Esophagus mucosa (tissue), 1 donor: ENCODE results near the gene MAP3K8. TPM values are rescaled to one million over a fixed set of nuclear protein-coding genes. Genes with fewer than 3 reads are reported as not detected.

Experiments
- ATAC-seq: fragments of 200-7000 bp; cut with Tn5 transposase; one replicate; pipeline ENCODE4 v1.9.1; 2020
- total RNA-seq: library from RNA; stranded (reverse); gene quantifications from one replicate; pipeline ENCODE4 v1.2.4, GENCODE V29; 2023
- donor health status: DM: yes; HTN: yes; CAD: no.

MAP3K8 gene
- total RNA-seq, 1 donor from 2014 or later, result 22.1 TPM

DNA sequence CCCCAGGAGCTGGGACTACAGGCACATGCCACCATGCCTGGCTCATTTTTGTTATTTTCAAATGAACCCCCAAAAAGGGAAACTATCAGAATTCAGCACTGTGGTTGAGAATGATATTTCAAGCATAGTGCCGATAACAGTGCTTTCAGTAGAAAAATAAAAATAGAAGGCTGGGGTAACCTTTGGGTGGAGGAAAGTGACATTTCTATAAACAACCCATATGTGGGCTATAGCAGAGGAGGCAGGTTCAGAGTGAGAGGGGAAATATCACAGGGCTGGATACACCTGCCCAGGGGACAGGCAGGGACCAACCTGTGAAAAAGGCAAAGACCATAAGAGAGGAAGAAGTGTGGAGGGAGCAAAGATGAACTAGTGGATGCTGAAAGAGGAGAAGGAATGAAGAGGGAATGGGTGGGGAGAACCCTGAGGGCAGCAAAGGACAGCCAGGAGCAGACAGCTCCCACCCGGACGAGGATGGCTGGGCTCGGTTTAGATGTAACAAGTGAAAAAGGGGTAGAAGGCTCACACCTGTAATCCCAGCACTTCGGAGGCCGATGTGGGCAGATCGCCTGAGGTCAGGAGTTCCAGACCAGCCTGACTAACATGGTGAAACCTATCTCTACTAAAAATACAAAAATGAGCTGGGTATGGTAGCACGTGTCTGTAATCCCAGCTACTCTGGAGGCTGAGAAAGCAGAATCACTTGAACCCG, 56.5 kb downstream of the MAP3K8 start:
- no peak for ATAC-seq

DNA sequence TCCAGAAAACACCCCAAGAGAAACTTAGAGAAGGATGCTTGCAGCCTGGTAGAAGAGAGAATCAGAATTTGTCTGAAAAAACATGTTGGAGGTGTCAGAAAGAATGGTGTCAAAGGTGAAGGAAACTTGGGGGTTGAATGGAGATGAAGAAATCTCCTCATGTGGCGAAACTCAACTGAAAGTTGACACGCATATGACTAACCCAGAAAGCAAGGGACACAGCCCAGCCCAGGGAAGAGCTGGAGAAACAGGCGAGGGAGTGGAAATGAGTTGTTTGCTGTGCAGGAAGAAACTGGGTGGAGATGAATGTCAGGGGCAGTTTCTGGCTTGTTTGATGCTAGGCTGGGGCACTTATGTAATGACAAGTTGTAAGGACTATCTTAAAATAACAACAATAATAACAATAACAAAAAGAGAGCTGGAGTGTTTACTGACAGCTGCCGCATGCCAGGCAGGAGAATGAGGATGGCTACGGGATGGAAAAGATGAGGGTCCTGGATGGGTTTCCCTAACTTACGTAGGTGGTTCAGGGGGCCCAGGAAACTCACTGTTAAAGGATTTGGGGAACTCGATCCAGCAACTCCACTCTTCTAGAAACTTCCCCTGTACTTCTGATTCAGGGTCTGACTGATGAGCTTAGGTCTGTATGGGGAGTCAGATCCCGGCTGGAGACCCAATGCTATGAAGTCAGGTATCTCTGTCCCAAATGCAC, 57.4 kb downstream of the MAP3K8 start:
- peak; percentile 80 for ATAC-seq

DNA sequence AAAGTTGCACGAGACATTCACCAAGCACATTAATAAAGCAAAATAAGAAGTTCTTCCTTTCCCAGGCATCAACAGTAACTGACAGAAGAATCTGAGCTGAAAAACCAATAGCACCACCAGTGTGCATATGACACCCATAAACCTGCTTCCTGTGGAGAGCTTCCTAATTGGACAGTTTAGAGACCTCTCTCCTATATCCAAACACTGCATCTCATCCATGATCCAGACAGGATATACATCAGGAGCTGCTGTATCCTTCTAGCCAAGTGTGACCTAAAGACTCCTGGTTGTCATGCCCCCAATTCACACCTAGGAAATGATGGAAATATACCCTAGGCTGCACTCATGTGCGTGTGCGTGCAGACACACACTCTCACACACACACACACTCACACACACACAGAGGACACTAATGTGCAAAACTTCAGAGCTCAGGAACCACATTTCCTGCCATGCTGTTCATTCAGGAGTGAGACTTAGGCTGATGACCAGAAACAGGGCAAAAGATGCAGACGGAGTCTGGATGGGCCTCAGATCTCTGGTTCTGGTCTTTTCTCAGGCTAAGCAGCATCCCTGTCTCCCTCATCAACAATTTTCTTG, 58.0 kb downstream of the MAP3K8 start:
- ATAC-seq, result no peak

DNA sequence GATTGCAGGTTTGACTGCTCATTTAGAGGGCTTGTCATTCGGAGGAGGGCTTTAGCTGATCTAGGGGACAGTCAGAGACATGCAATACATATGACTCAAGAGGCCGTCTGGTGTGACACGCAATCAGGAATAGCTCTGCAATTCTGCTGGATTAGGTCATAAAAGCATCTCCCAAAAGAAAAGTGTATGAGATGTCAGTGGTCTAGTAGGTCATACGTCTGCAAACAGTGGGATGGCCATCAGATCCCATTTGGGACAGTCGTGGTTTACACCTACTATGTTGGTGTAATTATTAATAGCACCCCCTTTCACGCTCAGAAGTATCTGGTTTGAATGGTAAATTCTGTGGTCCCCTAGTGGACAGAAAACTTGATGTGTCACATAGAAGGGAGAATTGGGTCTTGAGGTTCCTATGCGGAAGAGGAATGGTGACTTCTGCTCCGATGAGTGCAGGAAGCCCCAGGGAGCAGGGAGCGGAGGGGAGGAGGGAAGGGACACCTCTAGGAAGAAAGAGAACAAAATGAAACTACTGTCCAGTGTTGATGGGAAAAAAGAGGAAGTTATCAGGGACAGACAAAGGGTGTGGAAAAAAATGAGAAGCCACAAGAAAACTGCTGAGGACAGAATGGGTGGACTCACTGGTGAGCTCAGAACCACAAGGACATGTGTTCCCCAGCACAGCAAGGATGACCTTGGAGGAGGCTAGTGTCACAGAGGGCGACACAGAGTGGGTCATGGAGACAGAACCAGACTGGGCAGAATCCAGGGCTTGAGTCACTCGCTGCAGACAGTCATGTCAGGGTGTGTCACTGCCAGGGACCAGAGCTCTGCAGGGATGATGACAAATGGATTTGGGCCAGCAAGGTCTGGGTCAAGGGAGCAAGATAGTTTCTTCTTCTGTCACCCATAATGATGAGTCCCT, 59.9 kb downstream of the MAP3K8 start:
- peak; percentile 93 for ATAC-seq

DNA sequence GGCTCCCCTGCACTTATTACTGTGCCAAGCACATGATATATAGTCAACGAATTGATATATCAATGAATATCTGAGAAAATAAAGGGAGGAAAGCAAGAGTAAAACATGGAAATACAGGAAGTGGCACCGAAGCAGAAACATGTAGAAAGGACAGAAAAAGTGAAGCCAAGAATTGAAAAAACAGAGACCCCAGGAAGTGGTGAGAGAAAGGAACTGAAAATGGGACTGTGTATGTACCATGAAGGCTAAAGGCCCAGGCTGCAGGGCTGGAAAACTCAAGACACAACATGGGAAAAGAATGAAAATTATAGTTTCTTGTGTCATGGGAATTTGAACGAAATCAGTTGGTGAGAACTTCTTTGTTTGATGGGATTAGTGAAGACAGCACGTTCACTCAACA, 60.6 kb downstream of the MAP3K8 start:
- ATAC-seq, result no peak

DNA sequence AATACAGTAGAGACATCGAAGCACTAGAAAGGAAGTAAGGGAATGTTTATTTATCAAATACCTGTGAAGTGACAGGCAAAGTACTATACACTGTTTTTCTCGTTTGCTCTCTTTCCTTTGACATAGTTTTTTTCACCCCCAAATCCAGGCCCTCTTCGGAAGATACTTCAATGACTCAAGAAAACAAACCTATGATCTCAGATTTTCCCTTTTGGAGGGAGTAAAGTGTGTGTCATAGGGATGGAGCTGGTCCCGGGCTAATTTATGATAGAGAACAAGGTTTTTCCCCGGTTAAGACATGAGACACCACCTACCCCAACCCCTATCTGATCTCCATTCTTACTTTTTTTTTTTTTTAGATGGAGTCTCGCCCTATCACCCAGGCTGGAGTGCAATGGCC, 61.7 kb downstream of the MAP3K8 start:
- no peak for ATAC-seq

DNA sequence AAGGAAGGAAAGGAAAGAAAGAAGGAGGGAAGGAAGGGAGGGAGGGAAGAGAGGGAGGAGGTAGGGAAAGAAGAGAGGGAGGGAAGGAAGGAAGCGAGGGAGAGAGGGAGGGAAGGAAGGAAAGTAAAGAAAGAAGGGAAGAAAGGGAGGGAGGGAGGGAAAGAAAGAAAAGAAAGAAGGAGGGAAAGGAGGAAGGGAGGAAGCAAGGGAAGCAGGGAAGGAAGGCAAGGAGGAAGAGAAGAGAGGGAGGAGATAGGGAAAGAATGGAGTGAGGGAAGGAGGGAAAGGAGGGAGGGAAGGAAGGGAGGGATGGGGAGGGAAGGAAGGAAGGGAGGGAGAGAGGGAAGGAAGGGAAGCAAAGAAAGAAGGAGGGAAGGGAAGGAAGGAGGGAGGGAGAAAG, 65.8 kb downstream of the MAP3K8 start:
- ATAC-seq, result no peak

DNA sequence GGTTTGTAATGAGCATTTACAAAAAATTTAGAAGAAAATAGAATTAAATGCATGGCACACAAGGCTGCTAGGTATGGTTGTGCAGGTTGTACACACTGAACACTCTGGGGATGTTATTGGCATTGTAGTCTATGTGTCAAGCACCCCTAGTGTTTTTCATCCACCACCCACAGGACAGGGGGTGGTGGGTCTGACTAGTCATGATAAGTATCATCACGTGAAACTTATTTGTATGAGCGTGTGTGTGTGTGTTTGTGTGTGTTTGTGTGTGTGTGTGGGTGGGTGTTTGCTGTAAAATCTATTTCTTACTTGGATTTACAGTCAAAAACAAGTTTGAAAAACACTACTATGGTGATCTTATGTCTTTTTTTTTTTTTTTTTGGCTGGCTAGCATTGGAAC, 66.5 kb downstream of the MAP3K8 start:
- no peak for ATAC-seq

DNA sequence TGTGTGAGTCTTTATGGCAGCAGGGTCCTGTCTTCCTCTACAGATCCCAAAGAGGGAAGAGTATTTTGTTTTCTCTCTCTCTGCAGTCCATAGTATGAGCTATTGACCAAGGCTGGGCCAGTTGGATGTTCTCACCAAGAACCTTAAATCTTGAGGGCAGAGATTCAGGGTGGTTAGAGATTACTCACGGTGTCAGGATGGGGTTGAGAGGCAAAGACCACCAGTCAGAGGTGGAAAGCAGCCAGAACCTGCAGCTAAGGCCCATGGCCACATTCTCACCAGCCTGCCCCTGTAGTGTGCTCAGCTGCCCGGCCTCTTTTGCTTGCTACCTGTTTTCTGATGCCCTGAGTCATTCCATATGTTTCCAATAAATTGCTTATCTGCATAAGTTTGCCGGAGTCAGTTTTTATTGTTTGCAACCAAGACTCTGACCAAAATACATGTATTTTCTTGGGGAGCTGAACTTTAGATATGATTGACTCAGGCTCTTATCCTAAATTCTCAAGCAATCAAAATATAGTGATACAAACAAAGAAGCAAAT, 67.0 kb downstream of the MAP3K8 start:
- ATAC-seq, result no peak

DNA sequence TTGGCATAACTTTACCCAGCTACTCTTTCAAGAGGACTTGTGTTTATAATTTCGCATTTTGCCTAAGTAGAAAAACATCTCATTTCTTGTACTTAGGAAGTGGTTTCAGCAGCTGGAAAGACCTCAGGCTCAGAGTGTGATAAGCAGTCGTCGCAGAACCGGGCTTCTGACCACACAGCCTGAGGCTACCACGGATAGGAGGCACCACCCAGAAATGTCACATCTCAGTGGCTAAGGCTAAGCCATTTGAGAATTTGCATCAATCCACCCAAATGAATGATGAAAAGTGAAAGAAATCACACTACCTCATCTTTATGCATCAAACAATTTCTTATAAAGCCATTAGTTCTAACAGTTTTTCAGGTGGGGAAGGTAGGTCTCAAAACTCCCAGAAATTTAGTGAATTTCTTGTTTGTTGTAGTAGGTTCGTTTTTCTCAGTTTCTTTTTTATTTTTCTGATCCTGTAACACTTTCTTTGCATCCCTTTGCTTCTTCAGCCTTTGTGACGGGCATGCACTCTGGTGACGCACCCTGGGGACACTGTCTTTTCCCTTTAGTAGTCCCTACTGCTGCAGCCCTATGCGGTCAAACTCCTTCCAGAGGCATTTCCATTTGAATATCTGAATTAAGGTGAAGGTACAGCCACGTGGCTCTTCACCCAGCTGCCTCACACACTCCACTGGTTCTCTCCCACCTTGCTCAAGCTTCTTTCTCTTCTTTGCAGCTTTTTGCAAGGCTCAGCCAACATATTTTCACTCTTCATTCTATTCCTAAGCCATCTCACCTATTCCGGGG, 68.5 kb downstream of the MAP3K8 start:
- ATAC-seq, result peak; percentile 63

DNA sequence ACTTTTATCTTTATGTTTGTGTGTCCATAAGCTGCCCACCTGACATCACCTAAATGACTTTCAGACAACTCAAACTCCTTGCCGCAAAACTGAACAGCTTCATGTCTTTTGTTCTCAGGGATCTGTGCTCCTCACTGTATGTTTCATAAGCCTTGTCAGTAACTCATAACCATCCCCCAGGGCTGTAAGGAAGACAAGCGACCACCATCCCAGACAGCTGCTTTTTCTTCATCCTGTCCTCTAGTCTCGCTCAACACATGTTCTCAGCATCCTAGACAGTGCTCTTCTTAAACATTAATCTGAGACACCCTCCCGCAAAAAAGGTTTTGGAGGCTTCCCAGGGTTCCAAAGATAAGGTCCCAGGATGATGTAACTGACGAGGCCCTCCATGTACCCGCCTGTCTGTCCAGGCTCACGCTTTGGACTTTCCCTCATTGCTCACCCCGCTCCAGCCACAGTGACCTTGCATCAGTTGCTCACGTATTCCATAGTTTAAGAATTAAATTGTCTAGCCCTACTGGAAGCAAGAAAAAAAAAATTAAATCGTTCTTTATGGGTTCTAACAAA, 69.8 kb downstream of the MAP3K8 start:
- no peak for ATAC-seq

DNA sequence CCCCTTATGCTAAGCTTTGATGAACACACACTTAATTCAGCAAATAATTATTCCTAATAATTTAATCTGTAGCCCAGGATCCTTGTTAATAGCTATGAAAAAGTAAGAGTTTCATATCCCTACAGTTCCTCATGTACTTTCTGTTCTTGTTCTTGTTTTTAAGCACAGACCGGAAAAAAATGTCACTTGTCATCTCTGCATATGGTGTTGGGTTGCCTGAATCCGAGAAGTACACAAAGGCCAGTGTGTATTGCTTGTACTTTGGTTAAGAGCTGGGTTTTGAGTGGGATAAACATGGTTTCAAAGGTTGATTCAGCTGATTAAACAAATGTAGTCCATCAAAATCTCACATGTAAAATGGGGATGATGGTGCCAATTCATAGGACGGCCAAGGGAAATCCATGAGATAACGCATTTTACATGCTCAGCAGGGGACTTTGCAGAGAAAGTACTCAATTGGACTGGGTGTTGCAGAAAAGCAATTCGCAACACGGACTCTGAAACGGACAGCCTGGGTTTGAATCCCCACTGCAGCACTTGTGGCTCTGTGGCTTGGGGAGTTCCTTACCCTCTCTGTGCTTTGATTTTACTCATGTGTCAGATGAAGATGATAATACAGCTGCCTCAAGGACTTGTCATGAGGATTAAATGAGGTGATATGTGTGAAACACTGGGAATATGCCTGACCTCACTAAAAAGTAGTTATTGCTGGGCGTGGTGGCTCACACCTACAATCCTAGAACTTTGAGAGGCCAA, 71.7 kb downstream of the MAP3K8 start:
- ATAC-seq, result no peak

DNA sequence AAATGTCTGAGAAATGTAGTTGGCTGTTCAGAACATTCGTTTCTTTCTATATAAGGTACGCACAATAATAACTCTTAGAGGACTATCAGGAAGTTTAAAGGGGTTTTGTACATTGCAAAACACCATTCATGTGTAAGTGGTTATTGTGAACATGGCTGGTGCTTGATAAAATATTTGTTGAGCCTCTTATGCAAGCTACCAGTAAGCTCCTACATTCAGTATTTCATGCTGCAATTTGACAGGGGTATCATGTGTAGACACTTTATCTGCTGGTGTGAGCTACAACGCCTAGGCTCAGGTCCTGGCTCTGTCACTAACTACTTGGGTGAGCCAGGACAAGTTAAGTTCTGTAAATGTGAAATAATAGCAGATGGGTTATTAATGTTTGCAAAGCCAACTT, 75.5 kb downstream of the MAP3K8 start:
- no peak for ATAC-seq

DNA sequence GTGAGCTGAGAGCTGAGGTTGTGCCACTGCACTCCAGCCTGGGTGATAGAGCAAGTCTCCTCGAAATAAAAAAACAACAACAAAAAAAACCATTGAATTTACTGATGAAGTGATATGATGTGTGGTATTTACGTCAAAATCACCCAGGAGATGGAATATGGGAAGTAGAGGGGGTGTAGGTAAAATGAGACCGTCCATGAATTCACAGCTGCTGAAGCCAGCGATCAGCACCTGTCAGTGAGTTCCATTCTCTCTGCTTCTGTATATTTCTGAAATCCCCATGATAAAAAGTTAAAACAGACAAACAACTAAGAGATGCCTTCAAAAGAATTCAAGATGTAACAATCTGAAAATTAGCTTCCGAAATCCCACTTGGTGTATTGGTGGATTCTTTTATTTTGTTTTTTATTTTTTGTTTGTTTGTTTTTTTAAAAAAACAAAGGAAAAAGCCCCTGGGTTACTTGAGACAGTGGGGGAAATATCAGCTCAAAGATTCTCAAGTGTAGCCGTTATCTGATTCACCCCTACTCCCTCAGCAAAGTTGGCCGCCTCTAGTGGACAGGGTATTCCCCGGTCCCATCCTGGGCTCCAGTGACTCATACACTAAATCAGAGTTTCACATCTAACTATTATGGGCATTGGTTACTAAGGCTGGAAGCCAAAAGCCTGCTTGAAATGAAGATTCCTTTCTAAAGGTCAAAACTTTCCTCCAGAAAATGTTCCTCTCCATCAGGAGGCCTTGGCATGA, 76.4 kb downstream of the MAP3K8 start:
- ATAC-seq, result peak; percentile 79

DNA sequence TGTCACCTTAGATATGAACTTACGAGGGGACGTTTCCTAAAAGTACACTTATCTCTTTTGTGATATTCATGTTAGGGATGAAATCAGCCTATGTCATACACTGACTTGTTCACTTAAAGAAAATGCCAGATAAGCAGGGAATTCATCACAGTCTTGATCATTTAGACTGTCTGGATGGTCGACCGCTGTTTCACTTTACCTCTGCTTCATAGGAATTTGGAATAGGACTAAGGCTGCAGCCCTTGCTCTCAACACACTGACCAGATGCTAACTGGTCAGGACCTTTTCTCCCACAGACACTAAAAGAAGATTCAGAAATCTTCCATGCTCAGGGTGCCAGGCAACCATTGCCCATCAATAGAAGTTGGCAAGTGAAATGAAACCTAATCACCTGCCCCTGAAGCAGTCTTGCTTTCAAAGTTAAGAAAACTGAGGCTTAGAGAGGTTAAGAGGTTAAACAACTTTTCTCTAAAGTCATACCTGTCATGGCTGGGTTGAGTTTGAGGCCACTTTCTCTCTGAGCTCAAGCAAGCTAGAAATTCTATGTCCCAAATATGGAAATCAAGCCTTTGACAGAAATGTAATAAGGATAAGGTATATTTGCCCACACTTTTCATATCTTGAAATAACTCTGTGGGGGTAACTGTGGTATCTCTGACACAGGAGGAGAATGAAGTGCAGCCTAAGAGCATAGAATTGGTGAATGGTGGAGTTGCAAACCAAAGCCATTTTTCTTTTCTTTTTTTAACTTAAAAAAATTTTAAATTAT, 77.1 kb downstream of the MAP3K8 start:
- no peak for ATAC-seq
